ENCODE results near the gene PODN.

DNA sequence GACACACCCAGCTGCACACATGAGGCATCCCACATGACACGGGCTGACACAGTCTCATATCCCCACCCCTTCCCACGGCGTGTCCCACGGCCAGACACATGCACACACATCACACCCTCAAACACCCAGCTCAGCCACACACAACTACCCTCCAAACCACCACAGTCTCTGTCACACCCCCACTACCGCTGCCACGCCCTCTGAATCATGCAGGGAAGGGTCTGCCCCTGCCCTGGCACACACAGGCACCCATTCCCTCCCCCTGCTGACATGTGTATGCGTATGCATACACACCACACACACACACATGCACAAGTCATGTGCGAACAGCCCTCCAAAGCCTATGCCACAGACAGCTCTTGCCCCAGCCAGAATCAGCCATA lies 22.6 kb downstream of the PODN start:
- TF ChIP-seq EZH2 (IDR thresholded peaks at IDR 0.05; ENCODE audit: borderline replicate concordance, low read length) = no peak
- TF ChIP-seq, protein P1, sequence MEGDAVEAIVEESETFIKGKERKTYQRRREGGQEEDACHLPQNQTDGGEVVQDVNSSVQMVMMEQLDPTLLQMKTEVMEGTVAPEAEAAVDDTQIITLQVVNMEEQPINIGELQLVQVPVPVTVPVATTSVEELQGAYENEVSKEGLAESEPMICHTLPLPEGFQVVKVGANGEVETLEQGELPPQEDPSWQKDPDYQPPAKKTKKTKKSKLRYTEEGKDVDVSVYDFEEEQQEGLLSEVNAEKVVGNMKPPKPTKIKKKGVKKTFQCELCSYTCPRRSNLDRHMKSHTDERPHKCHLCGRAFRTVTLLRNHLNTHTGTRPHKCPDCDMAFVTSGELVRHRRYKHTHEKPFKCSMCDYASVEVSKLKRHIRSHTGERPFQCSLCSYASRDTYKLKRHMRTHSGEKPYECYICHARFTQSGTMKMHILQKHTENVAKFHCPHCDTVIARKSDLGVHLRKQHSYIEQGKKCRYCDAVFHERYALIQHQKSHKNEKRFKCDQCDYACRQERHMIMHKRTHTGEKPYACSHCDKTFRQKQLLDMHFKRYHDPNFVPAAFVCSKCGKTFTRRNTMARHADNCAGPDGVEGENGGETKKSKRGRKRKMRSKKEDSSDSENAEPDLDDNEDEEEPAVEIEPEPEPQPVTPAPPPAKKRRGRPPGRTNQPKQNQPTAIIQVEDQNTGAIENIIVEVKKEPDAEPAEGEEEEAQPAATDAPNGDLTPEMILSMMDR (IDR thresholded peaks at IDR 0.05; ENCODE audit: low read length) = no peak

Data from OCI-LY1 (cell line).